Measurements from ENCODE around the gene SLCO2B1.

DNA sequence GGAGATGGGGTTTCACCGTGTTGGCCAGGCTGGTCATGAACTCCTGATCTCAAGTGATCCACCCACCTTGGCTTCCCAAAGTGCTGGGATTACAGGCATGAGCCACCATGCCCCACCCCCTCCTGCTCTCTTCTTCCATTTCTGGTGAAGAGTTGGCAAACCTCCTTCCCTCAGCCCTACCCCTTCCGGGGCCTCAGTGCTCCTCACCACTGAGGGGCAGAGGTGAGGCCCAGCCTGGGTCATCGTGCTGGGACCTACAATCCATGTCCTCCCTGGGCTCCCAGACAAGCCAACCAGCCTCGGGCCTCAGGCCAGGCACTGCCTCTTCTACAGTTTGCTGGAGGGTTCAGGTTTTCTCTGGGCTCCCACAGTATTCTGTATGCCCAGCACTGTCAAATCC is 74.9 kb downstream of the SLCO2B1 start:
- TF ChIP-seq EP300 (IDR thresholded peaks at IDR 0.05) (no peak), POLR2A (IDR thresholded peaks at IDR 0.05) (no peak)
- TF ChIP-seq, protein P1, sequence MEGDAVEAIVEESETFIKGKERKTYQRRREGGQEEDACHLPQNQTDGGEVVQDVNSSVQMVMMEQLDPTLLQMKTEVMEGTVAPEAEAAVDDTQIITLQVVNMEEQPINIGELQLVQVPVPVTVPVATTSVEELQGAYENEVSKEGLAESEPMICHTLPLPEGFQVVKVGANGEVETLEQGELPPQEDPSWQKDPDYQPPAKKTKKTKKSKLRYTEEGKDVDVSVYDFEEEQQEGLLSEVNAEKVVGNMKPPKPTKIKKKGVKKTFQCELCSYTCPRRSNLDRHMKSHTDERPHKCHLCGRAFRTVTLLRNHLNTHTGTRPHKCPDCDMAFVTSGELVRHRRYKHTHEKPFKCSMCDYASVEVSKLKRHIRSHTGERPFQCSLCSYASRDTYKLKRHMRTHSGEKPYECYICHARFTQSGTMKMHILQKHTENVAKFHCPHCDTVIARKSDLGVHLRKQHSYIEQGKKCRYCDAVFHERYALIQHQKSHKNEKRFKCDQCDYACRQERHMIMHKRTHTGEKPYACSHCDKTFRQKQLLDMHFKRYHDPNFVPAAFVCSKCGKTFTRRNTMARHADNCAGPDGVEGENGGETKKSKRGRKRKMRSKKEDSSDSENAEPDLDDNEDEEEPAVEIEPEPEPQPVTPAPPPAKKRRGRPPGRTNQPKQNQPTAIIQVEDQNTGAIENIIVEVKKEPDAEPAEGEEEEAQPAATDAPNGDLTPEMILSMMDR (IDR thresholded peaks at IDR 0.05), result no peak

Measured in upper lobe of left lung (tissue), 4 donors.